GM18499 (cell line): ENCODE data around the gene RASA4.
"Not testable (repeated sequence)": the region's sequence is repeated elsewhere in the genome, so short reads cannot be mapped to it uniquely, and the experiment has no call there.

Experiments used
- ATAC-seq: cut with Tn5 transposase; IDR thresholded peaks from one replicate; pipeline ENCODE4 v1.9.1; 2021; ENCODE audit warnings: moderate number of reproducible peaks; ENCODE audit not compliant: insufficient read depth, unreplicated experiment

The RASA4 gene

DNA sequence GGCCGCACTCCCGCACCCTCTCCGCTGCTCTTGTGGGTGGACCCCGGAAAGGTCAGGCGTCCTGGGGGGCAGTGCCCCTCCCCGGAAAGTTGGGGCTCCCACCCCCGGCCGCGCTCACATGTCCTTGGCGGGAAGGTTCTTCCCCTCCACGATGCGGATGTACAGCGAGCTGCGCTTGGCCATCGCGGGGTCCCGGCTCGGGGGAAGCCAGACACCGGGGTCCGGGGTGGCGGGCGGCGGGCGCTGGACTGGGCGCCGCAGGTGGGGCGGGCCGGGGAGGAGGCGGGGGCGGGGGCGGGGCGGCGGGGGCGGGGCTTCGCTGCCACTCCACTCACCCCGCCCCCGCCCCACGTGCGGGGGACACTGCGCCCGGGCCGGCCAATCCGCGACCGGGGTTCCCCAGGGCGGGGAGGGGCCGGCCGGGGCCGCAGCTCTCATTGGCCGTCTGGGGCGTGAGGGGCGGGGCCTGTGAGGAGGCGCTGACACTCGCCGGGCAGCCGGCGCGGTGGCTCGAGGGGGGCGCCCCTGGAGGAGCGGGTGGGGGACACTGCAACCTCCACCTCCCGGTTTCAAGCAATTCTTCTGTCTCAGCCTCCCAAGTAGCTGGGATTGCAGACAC is at the start of gene RASA4:
RASA4 (minus strand) TSS at position 250 of the 619 bp plus-strand sequence; CDS start at position 183, 67 bp downstream.
- not testable (repeated sequence) for ATAC-seq

DNA sequence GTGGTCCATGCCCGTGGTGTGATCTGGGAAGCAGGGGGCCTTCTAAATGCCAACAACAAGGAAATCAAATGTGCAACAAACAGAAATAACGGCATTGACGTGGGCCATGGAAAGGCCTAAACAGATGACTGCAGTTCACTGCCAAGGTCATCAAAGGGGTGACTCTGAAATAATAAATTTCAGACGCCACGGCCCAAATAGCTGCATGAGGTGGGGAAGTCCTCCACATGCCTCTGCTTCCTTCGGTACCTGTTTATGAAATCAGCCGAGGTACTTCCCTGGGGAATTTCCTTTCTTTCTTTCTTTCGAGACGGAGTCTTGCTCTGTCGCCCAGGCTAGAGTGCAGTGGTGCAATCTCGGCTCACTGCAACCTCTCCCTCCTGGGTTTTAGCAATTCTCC is 48.2 kb upstream of the RASA4 start:
- not testable (repeated sequence) for ATAC-seq

DNA sequence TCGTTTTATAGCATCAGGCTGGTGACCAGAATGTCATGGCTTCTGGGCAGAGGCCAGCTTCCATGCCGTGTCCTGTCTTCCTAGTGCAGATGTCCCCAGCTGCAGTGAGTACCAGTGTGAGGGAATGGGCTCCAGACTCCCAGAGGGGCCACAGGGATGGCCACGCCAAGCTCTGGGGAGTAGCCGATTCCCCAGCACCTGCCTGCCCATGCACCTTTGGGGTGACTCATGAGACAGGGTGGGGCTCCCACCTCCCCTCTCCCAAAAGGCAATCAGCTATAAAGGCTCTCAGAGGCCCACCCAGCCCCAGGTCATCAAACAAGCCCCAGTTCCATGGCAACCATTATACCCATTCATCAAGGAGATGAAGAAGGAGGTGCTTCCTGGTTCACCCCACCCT is 33.4 kb upstream of the RASA4 start, which contains the start of gene SPDYE2B:
SPDYE2B (plus strand) TSS at position 396 of the 400 bp plus-strand sequence. CDS start 2,030 bp downstream, outside the sequence.
- ATAC-seq = not testable (repeated sequence)

DNA sequence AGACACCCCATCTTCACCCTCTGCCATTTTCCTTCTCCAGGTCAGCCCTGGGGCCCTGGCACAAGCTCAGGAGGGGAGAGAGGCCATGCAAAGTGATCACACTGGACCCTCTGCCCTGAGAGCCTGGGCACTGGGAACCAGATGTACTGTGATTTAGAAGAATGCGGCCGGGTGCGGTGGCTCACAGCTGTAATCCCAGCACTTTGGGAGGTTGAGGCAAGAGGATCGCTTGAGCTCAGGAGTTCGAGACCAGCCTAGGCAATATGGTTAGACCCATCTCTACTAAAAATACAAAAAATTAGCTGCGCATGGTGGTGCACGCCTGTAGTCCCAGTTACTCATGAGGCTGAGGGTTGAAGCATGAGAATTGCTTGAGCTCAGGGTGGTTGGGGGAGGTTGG is 31.3 kb upstream of the RASA4 start:
- ATAC-seq = not testable (repeated sequence)

DNA sequence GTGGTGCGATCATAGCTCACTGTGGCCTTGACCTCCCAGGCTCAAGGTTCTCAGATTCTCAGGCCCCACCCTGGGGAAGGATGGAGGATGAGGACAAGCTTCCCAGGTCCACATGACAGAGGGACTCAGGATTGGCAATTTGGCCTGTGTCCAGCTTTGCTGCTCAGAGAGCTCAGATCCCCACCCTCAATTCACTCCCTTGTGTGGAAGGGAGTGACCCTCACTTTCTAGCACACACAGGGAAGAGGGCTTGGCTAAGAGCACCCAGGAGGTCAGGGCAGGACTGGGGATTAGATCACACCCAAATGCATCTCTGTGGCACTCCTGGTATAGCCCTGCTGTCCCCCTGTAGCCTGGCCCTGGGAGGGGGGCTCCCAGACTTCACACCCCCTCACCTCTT is 26.8 kb upstream of the RASA4 start:
- not testable (repeated sequence) for ATAC-seq

DNA sequence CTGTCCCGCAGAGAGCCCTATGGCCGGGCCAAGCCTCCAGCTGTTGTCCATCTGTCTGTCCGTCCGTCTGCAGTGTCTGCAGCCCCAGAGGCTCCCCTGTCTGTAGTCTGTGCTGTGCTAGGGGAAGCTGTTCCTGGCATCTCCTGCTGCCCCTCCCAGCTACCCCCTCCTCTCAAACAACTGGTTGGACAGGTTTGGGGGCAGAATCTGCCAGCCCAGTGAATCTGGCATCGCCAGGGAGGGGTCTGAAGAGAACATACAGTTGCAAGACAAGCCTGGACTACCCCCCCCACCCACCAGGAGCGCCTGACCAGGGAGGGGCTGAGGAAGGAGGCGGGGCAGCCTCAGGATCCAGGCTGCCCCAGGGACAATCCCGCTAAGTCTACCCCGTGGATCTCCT is 26.1 kb upstream of the RASA4 start, which contains the start of gene UPK3BL1:
UPK3BL1 (minus strand) TSS at position 101 of the 400 bp plus-strand sequence; CDS start at position 51, 50 bp downstream.
- not testable (repeated sequence) for ATAC-seq

DNA sequence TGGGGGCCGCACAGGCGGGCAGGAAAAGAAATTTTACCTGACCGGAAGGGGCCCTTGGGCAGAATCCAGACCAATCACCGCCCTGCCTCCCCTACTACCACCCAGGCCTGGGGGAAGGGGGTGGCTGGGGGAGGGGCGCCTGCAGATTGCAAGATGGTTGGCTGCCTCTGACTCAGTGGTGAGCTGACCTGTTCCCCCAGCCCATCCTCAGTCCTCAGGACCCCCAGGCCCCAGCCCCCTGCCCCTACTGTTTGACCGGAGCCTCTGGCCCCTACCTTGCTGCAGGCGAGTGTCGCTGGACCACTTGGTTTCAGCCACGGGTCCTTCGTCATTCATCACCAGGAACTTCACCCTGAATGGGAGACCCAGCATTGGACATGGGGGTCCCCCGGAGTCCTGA is 22.3 kb upstream of the RASA4 start:
- ATAC-seq = not testable (repeated sequence)

DNA sequence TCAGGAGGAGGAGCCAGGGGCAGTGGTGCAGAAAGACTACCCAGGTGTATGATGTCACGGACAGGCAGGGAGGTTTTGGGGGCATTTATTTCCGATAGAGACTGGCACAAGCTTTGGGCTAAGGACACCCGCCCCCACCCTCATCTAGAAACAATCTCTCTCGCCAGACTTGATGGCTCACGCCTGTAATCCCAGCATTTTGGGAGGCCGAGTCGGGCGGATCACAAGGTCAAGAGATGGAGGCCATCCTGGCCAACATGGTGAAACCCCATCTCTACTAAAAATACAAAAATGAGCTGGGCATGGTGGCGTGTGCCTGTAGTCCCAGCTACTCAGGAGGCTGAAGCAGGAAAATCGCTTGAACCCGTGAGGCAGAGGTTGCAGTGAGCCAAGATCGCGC is 20.4 kb upstream of the RASA4 start:
- not testable (repeated sequence) for ATAC-seq

DNA sequence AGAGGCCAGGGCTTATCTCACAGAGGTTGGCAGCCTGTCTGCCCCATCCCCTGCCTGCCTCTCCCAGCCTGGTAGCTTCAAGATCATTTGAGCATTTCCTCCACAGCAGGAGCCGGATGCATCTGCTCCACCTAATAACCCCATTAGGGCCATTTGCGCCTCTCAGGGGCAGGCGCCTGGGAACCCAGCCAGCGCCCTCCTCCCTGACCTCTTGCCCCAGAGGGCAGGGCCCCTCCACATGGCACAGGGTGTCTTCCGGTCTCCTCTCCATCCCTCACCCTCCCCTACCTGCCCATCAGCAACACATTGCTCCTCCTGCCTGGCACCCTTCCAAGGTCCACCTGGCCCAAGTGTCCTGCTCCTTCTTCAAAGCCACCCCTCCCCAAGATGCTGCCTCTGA is 18.8 kb upstream of the RASA4 start:
- ATAC-seq = not testable (repeated sequence)

DNA sequence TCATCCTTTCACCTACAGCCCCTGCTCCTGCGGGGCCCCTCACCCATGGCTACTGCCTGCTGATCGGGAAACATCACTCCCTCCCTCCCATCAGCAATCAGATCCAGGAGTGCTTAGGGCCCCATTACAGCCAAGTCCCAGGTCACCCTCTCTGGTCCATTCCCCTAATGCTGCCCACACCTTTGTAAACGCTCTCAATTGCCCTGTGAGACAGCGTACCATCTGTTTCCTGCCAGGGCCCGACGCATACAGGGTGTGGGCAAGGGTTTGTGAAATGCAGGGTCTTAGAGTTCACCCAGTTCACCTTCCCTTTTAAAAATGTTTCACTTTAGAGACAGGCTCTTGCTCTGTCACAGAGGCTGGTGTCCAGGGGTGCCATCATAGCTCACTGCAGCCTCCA is 17.7 kb upstream of the RASA4 start:
- ATAC-seq = not testable (repeated sequence)

DNA sequence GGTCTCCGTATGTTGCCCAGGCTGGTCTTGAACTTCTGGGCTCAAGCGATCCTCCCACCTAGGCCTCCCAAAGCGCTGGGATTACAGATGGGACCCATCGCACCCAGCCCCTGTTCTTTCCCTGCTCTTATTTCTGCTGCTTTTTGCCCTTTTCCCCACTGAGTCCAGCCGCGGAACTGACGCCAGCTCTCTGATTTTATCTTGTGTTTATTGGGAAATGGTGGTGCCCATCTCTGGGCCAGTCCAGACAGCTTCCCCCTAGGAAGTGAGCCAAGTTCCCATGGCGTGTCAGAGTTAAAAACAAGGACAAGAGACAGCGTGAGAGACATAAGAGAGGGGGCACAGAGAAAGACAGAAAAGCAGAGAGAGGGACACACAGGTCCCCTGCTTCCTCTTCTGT is 14.1 kb upstream of the RASA4 start:
- ATAC-seq = not testable (repeated sequence)

DNA sequence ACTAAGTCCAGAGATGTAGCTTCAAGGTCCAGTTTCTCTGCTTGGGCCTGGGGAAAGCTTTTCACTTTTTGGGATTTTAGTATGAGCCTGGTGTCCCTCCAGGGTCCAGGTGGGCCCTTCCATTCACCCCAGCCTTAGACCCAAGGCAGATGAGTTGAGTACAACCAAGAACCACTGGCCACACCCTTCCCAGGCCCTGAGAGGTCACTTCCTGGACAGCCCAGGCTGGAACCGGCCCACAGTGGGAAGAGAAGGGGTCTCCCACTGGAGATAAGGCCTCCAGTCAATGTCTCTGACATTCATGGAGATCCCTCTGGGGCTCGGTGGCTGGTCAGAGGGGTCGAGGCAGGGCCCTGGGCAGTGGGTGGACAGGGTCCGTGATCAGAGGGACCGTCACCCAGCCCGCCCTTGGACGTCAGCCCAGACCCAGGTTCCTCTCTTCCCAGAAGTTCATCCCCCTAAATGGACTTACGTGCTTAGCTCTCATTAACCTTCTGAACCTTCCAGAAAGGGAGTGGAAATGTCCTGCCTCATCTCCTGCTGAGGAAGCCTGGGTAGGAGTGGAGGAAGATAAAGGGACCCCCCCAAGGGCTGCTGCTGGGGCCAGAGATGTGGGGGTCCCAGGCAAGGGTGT is 10.8 kb upstream of the RASA4 start:
- ATAC-seq = not testable (repeated sequence)

DNA sequence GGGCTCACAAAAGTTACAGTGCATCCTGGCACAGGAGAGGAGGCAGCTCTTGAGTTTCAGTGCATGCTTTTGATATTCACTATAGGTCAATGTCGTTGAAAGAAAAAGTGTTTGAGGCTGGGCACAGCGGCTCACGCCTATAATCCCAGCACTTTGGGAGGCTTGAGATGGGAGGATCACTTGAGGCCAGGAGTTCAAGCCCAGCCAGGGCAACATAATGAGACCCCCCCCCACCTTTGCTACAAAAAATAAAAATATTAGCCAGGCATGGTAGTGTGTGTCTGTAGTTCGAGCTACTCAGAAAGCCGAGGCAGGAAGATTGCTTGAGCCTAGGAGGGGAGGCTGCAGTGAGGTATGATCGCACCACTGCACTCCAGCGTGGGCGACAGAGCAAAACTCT is 1.6 kb upstream of the RASA4 start:
- ATAC-seq = not testable (repeated sequence)

DNA sequence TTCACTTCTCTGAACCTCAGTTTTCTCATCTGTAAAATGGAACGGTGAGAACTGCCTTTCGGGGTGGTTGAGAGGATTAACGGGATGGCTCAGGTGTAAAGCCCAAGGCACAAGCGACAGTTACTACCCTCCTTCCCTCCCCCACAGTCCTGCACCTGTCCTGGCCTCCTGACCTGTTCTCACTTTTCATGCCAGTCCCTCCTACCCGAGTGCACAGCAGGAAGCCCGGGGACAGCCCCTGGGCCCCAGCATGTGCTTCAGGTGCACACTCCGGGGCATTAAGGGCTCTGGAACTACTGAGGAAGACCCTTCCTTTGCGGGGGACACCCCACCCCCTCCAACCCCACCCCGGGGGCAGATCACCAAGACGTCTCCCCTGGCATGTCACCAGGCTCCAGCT is 626 bp downstream of the RASA4 start:
- ATAC-seq = not testable (repeated sequence)

DNA sequence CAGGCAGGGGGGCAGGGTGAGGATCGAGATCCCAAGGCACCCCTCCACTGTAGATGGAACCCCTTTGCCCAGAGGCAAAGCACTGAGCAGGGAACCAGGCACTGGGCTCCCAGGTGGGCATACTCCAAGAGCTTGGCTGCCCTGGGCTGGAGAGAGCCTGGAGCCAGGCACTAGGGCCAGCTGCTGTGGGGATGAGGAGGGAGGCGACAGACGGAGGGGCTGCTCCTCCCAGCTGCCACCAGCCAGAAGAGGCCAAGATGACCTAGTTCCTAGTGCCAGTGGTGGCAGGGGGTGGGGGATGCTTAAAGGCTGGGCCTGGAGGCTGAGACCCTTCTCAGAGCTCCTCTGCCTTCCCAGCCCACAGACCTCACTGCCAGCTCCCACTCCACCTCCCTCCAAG is 1.7 kb downstream of the RASA4 start:
- not testable (repeated sequence) for ATAC-seq

DNA sequence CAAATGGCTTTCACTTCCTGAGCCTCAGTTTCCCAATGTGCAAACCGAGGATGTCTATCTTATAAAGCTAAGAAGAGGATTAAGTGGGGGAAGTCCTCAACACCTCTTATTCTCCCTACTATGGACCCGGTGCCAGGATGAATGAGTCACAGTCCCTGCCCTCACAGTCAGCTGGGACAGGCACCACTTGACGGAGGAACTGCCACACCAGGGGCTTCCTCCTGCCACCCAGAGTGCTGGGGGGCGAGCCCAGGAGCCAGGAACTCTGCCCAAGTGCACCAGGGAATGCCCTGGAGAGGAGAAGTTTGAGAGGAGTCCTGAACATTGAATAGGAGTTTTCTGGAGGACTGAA is 2.2 kb downstream of the RASA4 start:
- peak; percentile 21 for ATAC-seq

DNA sequence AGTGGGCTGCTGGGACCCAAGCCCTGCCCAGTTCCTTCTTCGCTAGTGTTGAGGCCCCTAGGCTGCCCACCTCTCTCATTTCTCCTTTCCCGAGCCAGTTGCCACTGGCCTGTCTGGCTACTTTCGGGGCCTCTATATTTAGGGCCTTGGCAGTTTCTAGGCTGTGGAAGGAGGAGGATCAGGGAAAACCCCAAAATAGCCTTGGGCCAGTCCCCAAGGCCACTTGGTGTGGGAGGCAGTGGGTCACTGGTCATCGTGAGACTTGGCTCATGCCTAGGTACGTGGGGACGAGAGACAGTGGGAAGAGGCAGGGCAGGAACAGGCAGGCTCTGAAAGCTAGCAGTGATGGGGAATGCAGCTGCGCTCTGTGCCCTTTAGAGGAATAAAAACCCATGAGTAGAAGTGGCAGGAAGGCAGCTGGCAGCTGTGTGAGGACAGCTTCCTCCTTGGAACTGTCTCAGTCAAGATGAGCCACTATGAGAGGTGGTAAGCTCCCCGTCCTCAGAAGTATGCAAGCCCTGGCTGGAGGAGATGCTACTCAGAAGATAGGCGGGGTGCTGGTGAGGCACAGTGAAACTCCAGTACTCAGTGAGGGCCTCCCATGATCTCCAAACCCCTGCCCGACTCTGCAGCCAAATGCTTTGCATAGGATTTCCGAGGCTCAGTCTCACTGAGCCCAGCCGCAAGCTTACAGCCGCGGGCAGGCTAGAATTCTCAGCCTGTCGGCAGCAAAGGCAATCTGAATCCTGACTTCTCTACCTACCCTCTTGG is 2.8 kb downstream of the RASA4 start:
- peak; percentile 60 for ATAC-seq

DNA sequence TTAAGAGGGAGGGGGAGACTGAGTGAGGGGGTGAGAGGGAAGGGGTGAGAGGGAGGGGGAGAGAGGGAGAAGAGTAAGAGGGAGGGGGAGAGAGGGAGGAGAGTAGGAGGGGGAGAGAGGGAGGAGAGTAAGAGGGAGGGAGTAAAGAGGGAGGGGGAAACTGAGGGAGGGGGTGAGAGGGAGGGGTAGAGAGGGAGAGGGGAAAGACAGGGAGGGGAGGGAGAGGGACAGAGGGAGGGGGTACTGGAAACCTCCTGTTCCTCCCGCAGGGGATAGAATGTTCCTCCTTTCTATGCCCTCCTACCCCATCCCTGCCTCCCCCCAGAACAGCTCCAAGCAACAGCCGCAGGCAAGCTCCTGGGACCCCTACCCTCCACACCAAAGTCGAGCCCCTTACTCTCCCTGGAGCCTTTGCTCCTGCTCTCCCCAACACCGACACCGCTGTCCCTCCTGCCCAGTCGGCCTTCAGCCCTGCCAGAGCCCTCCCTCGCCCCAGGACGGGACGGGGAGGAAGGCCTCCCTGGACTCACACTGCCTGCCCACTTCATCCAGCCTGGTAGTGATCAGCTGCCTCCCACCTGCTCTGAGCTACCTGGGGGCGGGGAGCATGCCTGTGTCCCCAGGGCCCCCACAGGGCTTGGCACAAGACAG is 4.8 kb downstream of the RASA4 start:
- not testable (repeated sequence) for ATAC-seq

DNA sequence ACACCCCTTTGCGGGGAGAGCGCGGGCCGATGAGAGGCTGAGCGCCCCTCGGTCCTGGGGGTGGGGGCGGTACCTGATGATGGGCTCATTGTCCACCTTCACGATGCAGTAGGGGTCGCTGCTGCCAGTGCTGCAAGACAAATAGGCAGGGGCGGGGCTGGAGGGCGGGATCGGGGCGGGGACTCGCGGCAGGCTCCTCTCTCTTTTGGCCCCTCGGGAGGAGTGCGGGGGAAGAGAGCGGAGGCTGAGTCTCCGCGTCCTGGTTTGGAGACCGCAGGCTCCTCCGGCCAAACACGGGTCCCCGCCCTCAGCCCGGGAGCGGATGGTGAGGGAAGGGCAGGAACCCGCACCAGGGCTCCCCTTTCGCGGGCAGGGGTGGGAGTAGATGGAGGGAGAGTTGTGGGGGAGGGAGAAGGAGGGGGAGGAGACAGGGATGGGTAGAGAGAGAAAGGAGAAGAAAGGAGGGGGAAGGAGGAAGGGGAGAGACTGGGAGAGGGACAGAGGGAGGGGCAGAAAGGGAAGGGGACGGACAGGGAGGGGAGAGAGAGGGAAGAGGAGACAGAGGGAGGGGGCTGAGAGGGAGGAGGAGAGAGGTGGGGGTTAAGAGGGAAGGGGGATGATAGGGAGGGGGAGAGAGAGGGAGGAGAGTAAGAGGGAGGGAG is 5.4 kb downstream of the RASA4 start:
- ATAC-seq = not testable (repeated sequence)

DNA sequence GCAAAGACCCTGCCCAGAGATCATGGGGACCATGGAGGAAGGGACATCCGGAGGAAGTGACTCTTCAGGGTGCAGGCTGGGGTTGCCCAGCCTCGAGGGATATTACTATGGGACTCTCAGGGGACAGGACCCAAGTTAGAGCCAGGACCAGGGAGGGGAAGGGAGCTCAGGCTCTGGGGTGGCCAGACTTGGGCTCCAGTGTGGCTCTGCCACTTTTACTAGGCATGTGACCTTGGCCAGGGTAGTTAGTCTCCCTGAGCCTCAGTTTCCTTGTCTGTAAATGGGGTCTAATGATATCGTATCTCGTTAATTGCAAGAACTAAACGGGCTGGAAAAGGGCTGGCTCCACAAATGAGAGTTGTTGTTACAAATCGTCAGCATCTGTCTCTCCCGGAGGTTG is 6.1 kb downstream of the RASA4 start:
- not testable (repeated sequence) for ATAC-seq
